Trophoblast cell (in vitro differentiated cells and primary cell): ENCODE measurements around the gene GRAMD1A.

Experiments
- DNase-seq, 2 donors: peaks; one replicate each; pipeline ENCODE4 v3.0.0-alpha.2; 2016
- H2AFZ ChIP-seq: 2 replicates; pipeline ENCODE4 v1.6.1; 2013; ENCODE audit warnings: low read length, moderate library complexity, mild to moderate bottlenecking; ENCODE audit not compliant: insufficient read depth, poor library complexity
- H2AK5ac ChIP-seq: 2 replicates; pipeline ENCODE4 v1.6.1; 2013; ENCODE audit warnings: mild to moderate bottlenecking, low read length
- H2BK120ac ChIP-seq: 2 replicates; pipeline ENCODE4 v1.6.1; 2013; ENCODE audit warnings: low read length, mild to moderate bottlenecking, moderate library complexity; ENCODE audit not compliant: insufficient read depth, poor library complexity
- H2BK12ac ChIP-seq: 2 replicates; pipeline ENCODE4 v1.6.1; 2013; ENCODE audit warnings: mild to moderate bottlenecking, low read length, moderate library complexity
- H2BK5ac ChIP-seq: 2 replicates; pipeline ENCODE4 v1.6.1; 2013; ENCODE audit warnings: low read length, low read depth, moderate library complexity, mild to moderate bottlenecking; ENCODE audit not compliant: poor library complexity
- H3K14ac ChIP-seq: 2 replicates; pipeline ENCODE4 v1.6.1; 2013; ENCODE audit warnings: mild to moderate bottlenecking, low read length
- H3K18ac ChIP-seq: 2 replicates; pipeline ENCODE4 v1.6.1; 2013; ENCODE audit warnings: mild to moderate bottlenecking, low read length
- H3K23ac ChIP-seq: 2 replicates; pipeline ENCODE4 v1.6.1; 2013; ENCODE audit warnings: low read length
- H3K27ac ChIP-seq: 2 replicates; pipeline ENCODE4 v1.5.1; 2013; ENCODE audit warnings: low read depth, mild to moderate bottlenecking, inconsistent platforms, low read length, moderate library complexity
- H3K27me3 ChIP-seq: 2 replicates; pipeline ENCODE4 v1.6.1; 2013; ENCODE audit warnings: inconsistent platforms, mild to moderate bottlenecking, low read length, moderate library complexity; ENCODE audit not compliant: insufficient read depth
- H3K36me3 ChIP-seq, 2 experiments: 1 replicate in 1 of 2; 2 replicates in 1 of 2; pipeline ENCODE4 v1.6.1; 2013; ENCODE audit warnings: low read length in 2 of 2, mild to moderate bottlenecking in 2 of 2, moderate library complexity in 1 of 2; ENCODE audit not compliant: insufficient read depth in 2 of 2, control insufficient read depth in 1 of 2
- H3K4ac ChIP-seq: 2 replicates; pipeline ENCODE4 v1.6.1; 2013; ENCODE audit warnings: low read depth, mild to moderate bottlenecking, low read length, moderate library complexity
- H3K4me1 ChIP-seq, 2 experiments: 1 replicate in 1 of 2; 2 replicates in 1 of 2; pipeline ENCODE4 v1.6.1; 2013; ENCODE audit warnings: low read length in 2 of 2, mild to moderate bottlenecking in 2 of 2, moderate library complexity in 1 of 2; ENCODE audit not compliant: insufficient read depth in 2 of 2, control insufficient read depth in 1 of 2
- H3K4me2 ChIP-seq: 2 replicates; pipeline ENCODE4 v1.6.1; 2013; ENCODE audit warnings: inconsistent platforms, mild to moderate bottlenecking, low read length, moderate library complexity
- H3K4me3 ChIP-seq: 2 replicates; pipeline ENCODE4 v1.5.1; 2013; ENCODE audit warnings: mild to moderate bottlenecking, low read depth, low read length, inconsistent platforms
- H3K79me1 ChIP-seq: one replicate; pipeline ENCODE4 v1.6.1; 2013; ENCODE audit warnings: low read length
- H3K79me2 ChIP-seq: 2 replicates; pipeline ENCODE4 v1.6.1; 2013; ENCODE audit warnings: low read length, mild to moderate bottlenecking; ENCODE audit not compliant: control insufficient read depth, insufficient read depth, poor library complexity
- H3K9ac ChIP-seq: 2 replicates; pipeline ENCODE4 v1.6.1; 2013; ENCODE audit warnings: mild to moderate bottlenecking, low read length
- H3K9me3 ChIP-seq: 2 replicates; pipeline ENCODE4 v1.6.1; 2013; ENCODE audit warnings: low read depth, mild to moderate bottlenecking, control low read depth, inconsistent platforms, low read length; ENCODE audit not compliant: insufficient read depth
- H4K12ac ChIP-seq: 2 replicates; pipeline ENCODE4 v1.6.1; 2013; ENCODE audit warnings: low read depth, mild to moderate bottlenecking, low read length, moderate library complexity
- H4K8ac ChIP-seq: 2 replicates; pipeline ENCODE4 v1.6.1; 2013; ENCODE audit warnings: low read depth, mild to moderate bottlenecking, low read length, moderate library complexity
- H4K91ac ChIP-seq: one replicate; pipeline ENCODE4 v1.6.1; 2013; ENCODE audit warnings: low read depth, mild to moderate bottlenecking, low read length, moderate library complexity
- whole genome bisulfite sequencing: extraction: QIAGEN DNeasy Blood & Tissue Kit; methylation state at CpG from one replicate; pipeline ENCODE4 v1.1.7; 2013; ENCODE audit warnings: missing lambda C conversion rate; ENCODE audit not compliant: insufficient read length, insufficient coverage; ENCODE audit errors: extremely low coverage; 5-methylcytosine and 5-hydroxymethylcytosine counted together

The GRAMD1A gene

GRCh38 chr19:34988119-34988518 lies 12.0 kb upstream of the GRAMD1A start:
- Histone ChIP-seq H2AK5ac (no peak overlapping the region), H3K27me3 (no peaks in the 10 kb centered on the region), H3K9ac (no peak overlapping the region), H2AFZ (no peak overlapping the region), H3K79me1 (no peaks in the 10 kb centered on the region), H2BK5ac (no peak overlapping the region), H3K14ac (no peak overlapping the region), H4K12ac (no peak overlapping the region), H2BK120ac (no peak overlapping the region), H3K36me3 (no peaks in the 10 kb centered on the region), H3K27ac (no peak overlapping the region), H3K4me3 (no peak overlapping the region), H4K8ac (no peak overlapping the region), H3K4me1 (no peaks in the 10 kb centered on the region), H3K4me2 (no peak overlapping the region), H4K91ac (no peak overlapping the region), H3K9me3 (no peaks in the 10 kb centered on the region), H2BK12ac (no peak overlapping the region), H3K18ac (no peak overlapping the region), H3K79me2 (no peaks in the 10 kb centered on the region), H3K23ac (no peak overlapping the region), H3K4ac (no peak overlapping the region)
- DNase-seq = no peak
- no CpG with 5 or more reads among the region's 1 CpG for WGBS

GRCh38 chr19:34989298-34989697 lies 10.8 kb upstream of the GRAMD1A start:
- Histone ChIP-seq H3K79me2 (no peaks in the 10 kb centered on the region), H3K27me3 (no peaks in the 10 kb centered on the region), H3K4me2 (no peak overlapping the region), H4K8ac (no peak overlapping the region), H3K9ac (no peak overlapping the region), H4K91ac (no peak overlapping the region), H2BK12ac (no peak overlapping the region), H3K36me3 (no peaks in the 10 kb centered on the region), H4K12ac (no peak overlapping the region), H3K23ac (no peak overlapping the region), H3K14ac (no peak overlapping the region), H2AFZ (no peak overlapping the region), H3K4ac (no peak overlapping the region), H2BK5ac (no peak overlapping the region), H3K9me3 (no peaks in the 10 kb centered on the region), H3K79me1 (no peaks in the 10 kb centered on the region), H2AK5ac (no peak overlapping the region), H3K4me1 (no peaks in the 10 kb centered on the region), H3K27ac (no peak overlapping the region), H2BK120ac (no peak overlapping the region), H3K4me3 (no peak overlapping the region), H3K18ac (no peak overlapping the region)
- no CpG with 5 or more reads among the region's 6 CpGs for WGBS
- no peak for DNase-seq

GRCh38 chr19:34990578-34991192 lies 9.4 kb upstream of the GRAMD1A start:
- no peak overlapping the region for H3K23ac ChIP-seq
- no peak overlapping the region for H3K9ac ChIP-seq
- H3K4me1 ChIP-seq = no peaks in the 10 kb centered on the region
- H3K9me3 ChIP-seq = peaks cover 3% of the 10 kb centered on the region
- no peak overlapping the region for H3K4ac ChIP-seq
- H4K12ac ChIP-seq = no peak overlapping the region
- no peak overlapping the region for H3K18ac ChIP-seq
- no peak overlapping the region for H2BK120ac ChIP-seq
- no peak overlapping the region for H4K8ac ChIP-seq
- no peak overlapping the region for H2BK5ac ChIP-seq
- no peak overlapping the region for H2AFZ ChIP-seq
- no peaks in the 10 kb centered on the region for H3K36me3 ChIP-seq
- H3K14ac ChIP-seq = no peak overlapping the region
- H2BK12ac ChIP-seq = no peak overlapping the region
- H2AK5ac ChIP-seq = no peak overlapping the region
- H3K27ac ChIP-seq = no peak overlapping the region
- no peak overlapping the region for H3K4me3 ChIP-seq
- no peaks in the 10 kb centered on the region for H3K79me1 ChIP-seq
- WGBS = no CpG with 5 or more reads among the region's 13 CpGs
- no peak overlapping the region for H4K91ac ChIP-seq
- no peak for DNase-seq
- no peak overlapping the region for H3K4me2 ChIP-seq
- no peaks in the 10 kb centered on the region for H3K27me3 ChIP-seq
- no peaks in the 10 kb centered on the region for H3K79me2 ChIP-seq

- Histone ChIP-seq H2AFZ (no peak overlapping the region), H3K23ac (no peak overlapping the region), H3K79me2 (no peaks in the 10 kb centered on the region), H4K12ac (no peak overlapping the region), H2AK5ac (no peak overlapping the region), H3K18ac (no peak overlapping the region), H3K79me1 (no peaks in the 10 kb centered on the region), H3K4ac (no peak overlapping the region), H3K4me1 (no peaks in the 10 kb centered on the region), H3K27me3 (no peaks in the 10 kb centered on the region), H2BK5ac (no peak overlapping the region), H3K14ac (no peak overlapping the region), H2BK12ac (no peak overlapping the region), H4K91ac (no peak overlapping the region), H2BK120ac (no peak overlapping the region), H4K8ac (no peak overlapping the region), H3K4me2 (no peak overlapping the region), H3K4me3 (no peak overlapping the region), H3K27ac (no peak overlapping the region), H3K9me3 (peaks cover 3% of the 10 kb centered on the region), H3K9ac (no peak overlapping the region), H3K36me3 (no peaks in the 10 kb centered on the region)
- WGBS = no CpG with 5 or more reads among the region's 8 CpGs
- DNase-seq = no peak
Observed at GRCh38 chr19:34991542-34992333, 8.4 kb upstream of the GRAMD1A start.
